ENCODE measurements around the gene PANX1.
"Not testable (repeated sequence)": the region's sequence is repeated elsewhere in the genome, so short reads cannot be mapped to it uniquely, and the experiment has no call there.

The PANX1 gene

DNA sequence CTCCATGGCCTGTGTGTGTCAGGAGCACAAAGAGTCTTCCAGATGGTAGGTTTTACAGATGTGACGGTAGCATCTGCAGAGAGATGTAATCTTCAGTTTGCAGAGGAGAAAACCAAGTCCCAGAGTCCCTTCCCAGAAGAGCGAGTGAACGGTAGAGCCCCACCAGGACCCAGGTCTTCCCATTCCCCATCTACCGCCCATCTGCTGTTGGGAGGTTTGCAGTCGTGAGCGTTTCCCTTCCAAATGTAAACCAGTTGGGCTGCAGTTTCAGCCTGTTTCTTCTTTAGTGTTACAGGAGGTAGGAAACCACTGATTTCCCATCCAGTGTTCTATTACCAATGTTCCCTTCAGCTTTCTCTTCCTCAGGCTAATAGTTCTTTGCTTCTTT, 24.0 kb downstream of the PANX1 start:
- TF ChIP-seq, protein P1, sequence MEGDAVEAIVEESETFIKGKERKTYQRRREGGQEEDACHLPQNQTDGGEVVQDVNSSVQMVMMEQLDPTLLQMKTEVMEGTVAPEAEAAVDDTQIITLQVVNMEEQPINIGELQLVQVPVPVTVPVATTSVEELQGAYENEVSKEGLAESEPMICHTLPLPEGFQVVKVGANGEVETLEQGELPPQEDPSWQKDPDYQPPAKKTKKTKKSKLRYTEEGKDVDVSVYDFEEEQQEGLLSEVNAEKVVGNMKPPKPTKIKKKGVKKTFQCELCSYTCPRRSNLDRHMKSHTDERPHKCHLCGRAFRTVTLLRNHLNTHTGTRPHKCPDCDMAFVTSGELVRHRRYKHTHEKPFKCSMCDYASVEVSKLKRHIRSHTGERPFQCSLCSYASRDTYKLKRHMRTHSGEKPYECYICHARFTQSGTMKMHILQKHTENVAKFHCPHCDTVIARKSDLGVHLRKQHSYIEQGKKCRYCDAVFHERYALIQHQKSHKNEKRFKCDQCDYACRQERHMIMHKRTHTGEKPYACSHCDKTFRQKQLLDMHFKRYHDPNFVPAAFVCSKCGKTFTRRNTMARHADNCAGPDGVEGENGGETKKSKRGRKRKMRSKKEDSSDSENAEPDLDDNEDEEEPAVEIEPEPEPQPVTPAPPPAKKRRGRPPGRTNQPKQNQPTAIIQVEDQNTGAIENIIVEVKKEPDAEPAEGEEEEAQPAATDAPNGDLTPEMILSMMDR (IDR thresholded peaks at IDR 0.05; ENCODE audit: low read depth, low read length, missing control alignments): no peak
- DNase-seq (ENCODE audit: extremely low read depth, low read depth): no peak
- 0 out of 2 replicates have a peak overlapping the region, but pooled peaks have one; percentile 9 for H3K4me3 ChIP-seq (replicated peaks; ENCODE audit: low read depth, low read length)

DNA sequence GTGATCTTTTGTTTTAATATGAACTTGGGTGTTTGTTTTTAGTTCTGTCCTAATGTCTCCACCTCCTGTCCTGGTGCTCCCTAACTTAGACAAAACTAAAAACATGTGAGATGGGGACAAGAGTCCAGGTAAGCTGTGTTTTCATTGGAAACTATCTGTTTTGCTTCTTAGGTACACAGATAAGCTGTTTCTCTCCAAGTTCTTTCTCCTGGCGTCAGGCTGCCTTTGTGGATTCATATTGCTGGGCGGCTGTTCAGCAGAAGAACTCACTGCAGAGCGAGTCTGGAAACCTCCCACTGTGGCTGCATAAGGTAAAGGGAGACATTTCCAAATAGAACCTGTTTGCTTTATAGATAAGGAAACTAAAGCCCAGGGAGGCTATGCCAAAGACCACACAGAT, 24.7 kb downstream of the PANX1 start:
- no peak for DNase-seq (ENCODE audit: extremely low read depth, low read depth)
- TF ChIP-seq, protein P1 (IDR thresholded peaks at IDR 0.05; ENCODE audit: low read depth, low read length, missing control alignments): no peak
- H3K4me3 ChIP-seq (replicated peaks; ENCODE audit: low read depth, low read length): no peak overlapping the region

DNA sequence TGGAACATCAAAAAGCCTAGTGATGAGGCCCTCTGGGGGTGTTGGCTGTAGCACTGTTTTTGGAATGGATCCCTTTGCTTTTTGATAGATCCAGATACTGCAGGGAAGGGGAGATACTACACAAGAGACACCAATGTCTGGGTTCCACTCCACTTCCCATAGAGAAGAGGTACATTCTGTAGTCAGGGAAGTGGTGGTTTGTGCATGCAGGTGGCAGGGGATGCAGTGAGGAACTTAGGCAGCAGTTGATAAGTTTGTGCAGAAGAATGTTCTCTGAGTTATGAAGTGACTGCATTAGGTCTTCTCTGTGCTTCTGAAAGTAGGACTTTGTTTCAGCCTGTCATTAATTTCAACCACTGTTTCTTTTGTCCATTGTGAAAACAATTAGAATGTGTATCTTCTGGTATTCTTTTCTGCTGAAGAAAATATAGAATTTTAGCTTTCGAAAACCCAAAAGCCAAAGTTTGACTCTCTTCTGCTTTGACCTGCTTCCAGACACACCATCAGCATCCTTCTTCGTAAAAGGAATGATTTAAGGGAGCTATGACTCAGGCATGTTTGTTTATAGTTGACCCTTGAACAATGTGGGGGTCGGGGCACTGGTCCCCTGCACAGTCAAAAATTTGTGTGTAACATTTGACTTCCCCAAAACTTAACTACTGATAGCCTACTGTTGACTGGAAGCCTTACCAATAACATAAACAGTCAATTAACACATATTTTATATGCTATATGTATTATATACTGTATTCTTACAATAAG, 25.6 kb downstream of the PANX1 start:
- DNase-seq (ENCODE audit: extremely low read depth, low read depth): no peak
- TF ChIP-seq, protein P1 (IDR thresholded peaks at IDR 0.05; ENCODE audit: low read depth, low read length, missing control alignments): no peak
- H3K4me3 ChIP-seq (replicated peaks; ENCODE audit: low read depth, low read length): no peak overlapping the region

DNA sequence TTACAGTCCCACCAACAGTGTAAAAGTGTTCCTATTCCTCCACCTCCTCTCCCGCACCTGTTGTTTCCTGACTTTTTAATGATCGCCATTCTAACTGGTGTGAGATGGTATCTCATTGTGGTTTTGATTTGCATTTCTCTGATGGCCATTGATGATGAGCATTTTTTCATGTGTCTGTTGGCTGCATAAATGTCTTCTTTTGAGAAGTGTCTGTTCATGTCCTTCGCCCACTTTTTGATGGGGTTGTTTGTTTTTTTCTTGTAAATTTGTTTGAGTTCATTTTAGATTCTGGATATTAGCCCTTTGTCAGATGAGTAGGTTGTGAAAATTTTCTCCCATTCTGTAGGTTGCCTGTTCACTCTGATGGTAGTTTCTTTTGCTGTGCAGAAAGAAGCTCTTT, 28.7 kb downstream of the PANX1 start:
- not testable (repeated sequence) for H3K4me3 ChIP-seq (replicated peaks; ENCODE audit: low read depth, low read length); DNase-seq (ENCODE audit: extremely low read depth, low read depth)

DNA sequence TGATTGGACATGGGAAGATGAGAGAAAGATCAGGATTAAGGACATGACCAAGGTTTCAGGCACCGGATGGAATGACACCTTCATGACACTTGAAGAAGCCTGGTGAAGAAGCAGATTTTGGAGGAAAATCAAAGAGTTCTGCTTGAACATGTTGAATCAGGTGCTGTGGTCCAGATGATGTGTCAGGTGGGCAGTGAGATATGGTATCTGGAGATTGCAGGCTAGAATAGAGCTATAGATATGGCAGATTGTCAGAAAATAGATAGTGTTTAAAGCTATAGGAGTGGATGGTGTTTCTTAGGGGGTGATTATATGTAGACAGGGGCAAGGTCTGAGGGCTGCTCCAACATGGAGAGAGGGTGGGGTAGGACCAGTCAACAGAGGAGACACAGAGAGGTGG, 40.2 kb downstream of the PANX1 start:
- DNase-seq (ENCODE audit: extremely low read depth, low read depth): no peak
- TF ChIP-seq, protein P1 (IDR thresholded peaks at IDR 0.05; ENCODE audit: low read depth, low read length, missing control alignments): no peak
- no peak overlapping the region for H3K4me3 ChIP-seq (replicated peaks; ENCODE audit: low read depth, low read length)

DNA sequence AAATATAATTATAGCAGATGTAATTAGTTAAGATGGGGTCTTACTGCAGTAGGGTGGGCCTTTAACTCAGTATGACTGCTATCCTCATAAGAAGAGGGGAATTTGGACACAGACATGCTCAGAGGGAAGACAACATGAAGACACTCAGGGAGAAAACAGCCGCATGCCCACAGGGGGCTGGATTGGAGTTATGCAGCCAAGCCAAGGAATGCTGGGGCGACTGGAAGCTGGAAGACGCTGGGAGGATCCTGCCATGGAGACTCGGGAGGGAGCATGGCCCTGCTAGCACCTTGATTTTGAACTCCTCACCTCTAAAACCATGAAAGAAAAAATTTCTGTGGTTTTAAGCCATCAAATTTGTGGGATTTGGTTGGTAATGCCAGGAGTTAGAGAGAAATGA, 40.9 kb downstream of the PANX1 start:
- TF ChIP-seq, protein P1 (IDR thresholded peaks at IDR 0.05; ENCODE audit: low read depth, low read length, missing control alignments): no peak
- H3K4me3 ChIP-seq (replicated peaks; ENCODE audit: low read depth, low read length): no peak overlapping the region
- no peak for DNase-seq (ENCODE audit: extremely low read depth, low read depth)

DNA sequence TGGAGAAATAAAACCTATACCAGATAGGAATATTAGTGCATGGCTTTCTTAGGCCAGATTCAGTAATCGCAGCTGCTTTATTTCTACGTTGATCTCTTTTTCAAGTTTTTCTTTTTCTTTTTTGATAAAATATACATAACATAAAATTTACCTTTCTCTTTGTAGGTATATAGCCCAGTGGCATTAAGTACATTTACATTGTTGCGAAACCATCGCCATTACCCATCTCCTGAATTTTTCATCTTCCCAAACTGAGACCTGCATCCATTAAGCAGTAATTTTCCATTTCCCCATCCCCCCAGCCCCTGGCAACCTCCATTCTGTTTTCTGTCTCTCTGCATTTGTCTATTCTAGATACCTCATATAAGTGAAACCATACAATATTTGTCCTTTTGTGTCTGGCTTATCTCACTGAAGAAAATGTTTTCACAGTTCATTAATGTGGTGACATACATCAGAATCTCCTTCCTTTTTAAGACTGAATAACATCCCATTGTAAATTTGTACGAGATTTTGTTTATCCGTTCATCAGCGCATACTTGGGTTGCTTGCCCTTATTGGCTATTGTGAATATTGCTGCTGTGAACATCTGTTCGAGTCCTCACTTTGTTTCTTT, 41.4 kb downstream of the PANX1 start:
- DNase-seq (ENCODE audit: extremely low read depth, low read depth): no peak
- TF ChIP-seq, protein P1 (IDR thresholded peaks at IDR 0.05; ENCODE audit: low read depth, low read length, missing control alignments): no peak
- H3K4me3 ChIP-seq (replicated peaks; ENCODE audit: low read depth, low read length): no peak overlapping the region
